ENCODE results near the gene ADAMTS16.

Gene ADAMTS16

GRCh38 chr5:5289537-5289936 is 149.4 kb downstream of the ADAMTS16 start:
- DNase-seq = no peak

- no peak for DNase-seq
These were observed 150.7 kb downstream of the ADAMTS16 start for GRCh38 chr5:5290674-5291334.

- no peak for DNase-seq
These were observed 151.2 kb downstream of the ADAMTS16 start for GRCh38 chr5:5291357-5291756.

GRCh38 chr5:5293029-5293428 is 152.9 kb downstream of the ADAMTS16 start:
- no peak for DNase-seq

GRCh38 chr5:5294429-5294828 is 154.3 kb downstream of the ADAMTS16 start:
- DNase-seq = no peak

- DNase-seq = no peak
These were observed 155.2 kb downstream of the ADAMTS16 start for GRCh38 chr5:5295351-5295750.

GRCh38 chr5:5296051-5296450 is 155.9 kb downstream of the ADAMTS16 start:
- no peak for DNase-seq

GRCh38 chr5:5297432-5298067 is 157.4 kb downstream of the ADAMTS16 start:
- DNase-seq = no peak

GRCh38 chr5:5298068-5298633 is 158.0 kb downstream of the ADAMTS16 start:
- no peak for DNase-seq

- DNase-seq = no peak
These were observed 158.9 kb downstream of the ADAMTS16 start for GRCh38 chr5:5298841-5299541.

GRCh38 chr5:5301176-5301575 is 161.0 kb downstream of the ADAMTS16 start:
- DNase-seq = no peak

GRCh38 chr5:5302201-5302600 is 162.1 kb downstream of the ADAMTS16 start:
- no peak for DNase-seq

- no peak for DNase-seq
These were observed 163.1 kb downstream of the ADAMTS16 start for GRCh38 chr5:5303242-5303641.

- no peak for DNase-seq
These were observed 164.4 kb downstream of the ADAMTS16 start for GRCh38 chr5:5304361-5305020.

GRCh38 chr5:5306696-5307095 is 166.6 kb downstream of the ADAMTS16 start:
- no peak for DNase-seq

GRCh38 chr5:5308319-5308718 is 168.2 kb downstream of the ADAMTS16 start:
- no peak for DNase-seq

- DNase-seq = no peak
These were observed 169.5 kb downstream of the ADAMTS16 start for GRCh38 chr5:5309645-5310044.

- DNase-seq = no peak
These were observed 173.0 kb downstream of the ADAMTS16 start for GRCh38 chr5:5313101-5313635.

- DNase-seq = no peak
These were observed 174.0 kb downstream of the ADAMTS16 start for GRCh38 chr5:5314166-5314565.

GRCh38 chr5:5314626-5315025 is 174.5 kb downstream of the ADAMTS16 start:
- DNase-seq = no peak

- no peak for DNase-seq
These were observed 175.2 kb downstream of the ADAMTS16 start for GRCh38 chr5:5315068-5315980.

GRCh38 chr5:5316334-5316733 is 176.2 kb downstream of the ADAMTS16 start:
- DNase-seq = no peak
